Gastrocnemius medialis (tissue), 4 donors: ENCODE measurements around the gene CDK1. TPM values are rescaled to one million over a fixed set of nuclear protein-coding genes. Genes with fewer than 3 reads are reported as not detected.

Experiments
- ATAC-seq, 2 donors: fragments of 150-250 bp; one replicate each; pipeline ENCODE4 v1.9.1; 2016
- DNase-seq, 2 donors: peaks; one replicate each; pipeline ENCODE4 v3.0.0-alpha.2; 2019
- H3K27ac ChIP-seq, 4 donors: fragments of 200-600 bp; sonication (generic); 1 replicate in 1 of 4; 2 replicates in 3 of 4; pipeline ENCODE4 v1.5.1; 2016 to 2018; ENCODE audit warnings: mild to moderate bottlenecking in 2 of 4, moderate library complexity in 1 of 4
- H3K27me3 ChIP-seq, 3 donors: fragments of 200-600 bp; sonication (generic) in 2 of 3; 1 replicate in 1 of 3; 2 replicates in 2 of 3; pipeline versions ENCODE4 v1.5.1 to v1.6.0; 2016 to 2019; ENCODE audit warnings: mild to moderate bottlenecking in 1 of 3, moderate library complexity in 1 of 3
- H3K36me3 ChIP-seq, 2 donors: fragments of 200-600 bp; sonication (generic) in 1 of 2; one replicate each; pipeline ENCODE4 v1.5.1; 2017 to 2018
- H3K4me1 ChIP-seq, 2 donors: fragments of 200-600 bp; sonication (generic) in 1 of 2; one replicate each; pipeline ENCODE4 v1.5.1; 2016 to 2017; ENCODE audit warnings: mild to moderate bottlenecking in 2 of 2
- H3K4me3 ChIP-seq, 4 donors: fragments of 200-600 bp; sonication (generic) in 3 of 4; 1 replicate in 1 of 4; 2 replicates in 3 of 4; pipeline ENCODE4 v1.5.1; 2016 to 2019; ENCODE audit warnings: mild to moderate bottlenecking in 2 of 4
- H3K9me3 ChIP-seq, 3 donors: fragments of 200-600 bp; sonication (generic) in 2 of 3; 1 replicate in 1 of 3; 2 replicates in 2 of 3; pipeline ENCODE4 v1.5.1; 2016 to 2019
- CTCF ChIP-seq, 5 experiments: fragments of 450-650 bp in 3 of 5; fragments of 200-600 bp in 2 of 5; sonication (generic) in 2 of 5; IDR thresholded peaks in 4 of 5; conservative IDR thresholded peaks in 1 of 5; 1 replicate in 4 of 5; 2 replicates in 1 of 5; pipeline ENCODE4 v1.5.1; 2016 to 2019; ENCODE audit warnings: antibody characterized with exemption in 5 of 5, mild to moderate bottlenecking in 3 of 5, moderate library complexity in 3 of 5
- POLR2A ChIP-seq, 2 donors: fragments of 450-650 bp; IDR thresholded peaks; one replicate each; pipeline ENCODE4 v1.6.1; 2017; ENCODE audit warnings: antibody characterized with exemption in 2 of 2, mild to moderate bottlenecking in 2 of 2, moderate library complexity in 2 of 2
- in situ Hi-C, 4 donors: fragments of 200-750 bp; cut with MboI; loops; one replicate each; pipeline versions ENCODE4 v1.15.0 to v1.8.0; 2017; ENCODE audit warnings: low sequenced_read_pairs in 4 of 4
- intact Hi-C: fragments of 100-400 bp; cut with DNase I; formaldehyde crosslinking; loops from one replicate; pipeline ENCODE4 v1.15.1; 2023; ENCODE audit warnings: low total_unique reads
- total RNA-seq, 4 donors: library from RNA; depleted of rRNA; stranded (reverse); fragments of >200 nt; gene quantifications; one replicate each; pipeline versions ENCODE4 v1.1.0 to v1.2.3, GENCODE V29; 2016

Gene CDK1
- total RNA-seq, 4 donors from 2014 or later = 0.82 to 1.9 (median 1.2) TPM; not detected in 1

GRCh38 chr10:60817398-60817805, 39.1 kb downstream of the CDK1 start:
- in situ Hi-C loops (loop anchor here (5.0 to 25.0 kb wide), 5 partner anchors 145 to 1445 kb away; partner anchors contain the start of gene RTKN2 (in 1 of the 4)), intact Hi-C loops (loop anchor here (1.0 to 10.0 kb wide), 4 partner anchors 347 to 1427 kb away; no protein-coding TSS in a partner anchor)
- ATAC-seq (peak in 1 of 2 donors; percentile 8), DNase-seq (no peak)
- Histone ChIP-seq H3K27ac (peak overlapping the region in 1 of 4 donors; percentile 27), H3K4me1 (peaks cover 26 to 29% of the 10 kb centered on the region in 2 donors), H3K4me3 (no peak overlapping the region), H3K9me3 (no peaks in the 10 kb centered on the region), H3K27me3 (no peaks in the 10 kb centered on the region), H3K36me3 (no peaks in the 10 kb centered on the region)
- no peak for TF ChIP-seq POLR2A (IDR thresholded peaks at IDR 0.05)
- no peak for TF ChIP-seq CTCF (IDR thresholded peaks at IDR 0.05 in 4 of 5, conservative IDR thresholded peaks at IDR 0.05 in 1 of 5)

DNA sequence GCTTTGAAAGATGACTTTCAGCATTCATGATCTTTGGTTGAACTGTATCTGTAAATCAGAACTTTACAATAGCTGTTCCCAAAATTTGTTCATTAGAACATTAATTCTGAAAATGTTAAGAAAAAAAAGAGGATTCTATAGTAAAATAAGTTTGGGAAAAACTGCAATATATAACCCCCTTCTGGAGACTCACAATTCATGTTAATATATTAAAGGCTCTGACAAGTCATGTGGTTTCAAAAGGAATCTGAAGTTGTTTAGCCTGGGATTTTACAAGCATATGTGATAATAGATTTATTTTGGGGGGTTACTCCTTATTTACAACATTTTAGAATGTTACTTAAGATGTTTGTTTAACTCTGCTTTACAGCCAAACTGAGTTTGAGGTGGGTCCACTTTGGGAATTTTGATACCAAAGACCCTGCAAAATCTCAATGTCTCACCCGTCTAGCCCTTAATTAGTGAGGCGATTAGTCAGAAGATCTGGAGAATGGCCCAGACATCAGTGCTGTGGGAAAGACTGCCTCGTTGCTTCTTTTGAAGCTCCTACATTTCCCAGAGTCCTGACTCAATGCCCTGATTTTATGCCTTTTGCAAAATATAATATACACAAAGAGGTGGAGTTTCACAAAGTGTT, 40.0 kb downstream of the CDK1 start:
- H3K36me3 ChIP-seq = no peaks in the 10 kb centered on the region
- ATAC-seq (no peak), DNase-seq (no peak)
- H3K27me3 ChIP-seq = no peaks in the 10 kb centered on the region
- H3K9me3 ChIP-seq = no peaks in the 10 kb centered on the region
- in situ Hi-C loops = loop anchor here (5.0 to 25.0 kb wide), 5 partner anchors 144 to 1444 kb away; partner anchors contain the start of gene RTKN2 (in 1 of the 4)
- TF ChIP-seq CTCF (IDR thresholded peaks at IDR 0.05 in 4 of 5, conservative IDR thresholded peaks at IDR 0.05 in 1 of 5) (no peak), POLR2A (IDR thresholded peaks at IDR 0.05) (no peak)
- intact Hi-C loops = loop anchor here (5.0 to 10.0 kb wide), 3 partner anchors 347 to 1427 kb away; no protein-coding TSS in a partner anchor
- peaks cover 29 to 32% of the 10 kb centered on the region in 2 donors for H3K4me1 ChIP-seq
- H3K27ac ChIP-seq = no peak overlapping the region
- H3K4me3 ChIP-seq = no peak overlapping the region

- TF ChIP-seq POLR2A (IDR thresholded peaks at IDR 0.05) = no peak
- TF ChIP-seq CTCF (IDR thresholded peaks at IDR 0.05 in 4 of 5, conservative IDR thresholded peaks at IDR 0.05 in 1 of 5) = no peak
- no peak for ATAC-seq
- peak overlapping the region in 2 of 4 donors; percentile 20 to 38 for H3K27ac ChIP-seq
Measured at GRCh38 chr10:60819271-60819670, 41.0 kb downstream of the CDK1 start.

GRCh38 chr10:60820093-60820754, 41.9 kb downstream of the CDK1 start:
- intact Hi-C loops (no loop called here), in situ Hi-C loops (loop anchor here in 3 of 4 donors (25.0 kb wide), 2 partner anchors 317 to 1442 kb away; partner anchors contain the start of gene RTKN2 (in 1 of the 3))
- Histone ChIP-seq H3K4me3 (no peak overlapping the region), H3K9me3 (no peaks in the 10 kb centered on the region), H3K27ac (peak overlapping the region in 3 of 4 donors; percentile 20 to 38 (median 23)), H3K27me3 (no peaks in the 10 kb centered on the region), H3K4me1 (peaks cover 29 to 32% of the 10 kb centered on the region in 2 donors), H3K36me3 (no peaks in the 10 kb centered on the region)
- ATAC-seq = peak in 1 of 2 donors; percentile 32
- DNase-seq = no peak
- TF ChIP-seq CTCF (IDR thresholded peaks at IDR 0.05 in 4 of 5, conservative IDR thresholded peaks at IDR 0.05 in 1 of 5) (peak in 4 of 5 experiments; percentile 18 to 43 (median 29)), POLR2A (IDR thresholded peaks at IDR 0.05) (no peak)

More at GRCh38 chr10:60819271-60819670, 41.0 kb downstream of the CDK1 start:
- in situ Hi-C loops = loop anchor here (5.0 to 25.0 kb wide), 5 partner anchors 143 to 1443 kb away; partner anchors contain the start of gene RTKN2 (in 1 of the 4)
- Histone ChIP-seq H3K4me3 (no peak overlapping the region), H3K4me1 (peaks cover 29 to 32% of the 10 kb centered on the region in 2 donors), H3K9me3 (no peaks in the 10 kb centered on the region), H3K27me3 (no peaks in the 10 kb centered on the region), H3K36me3 (no peaks in the 10 kb centered on the region)
- no peak for DNase-seq
- intact Hi-C loops = loop anchor here (5.0 to 10.0 kb wide), 3 partner anchors 346 to 1426 kb away; no protein-coding TSS in a partner anchor
